Cardiac muscle cell (in vitro differentiated cells and primary cell): ENCODE measurements around the gene AGR3. TPM values are rescaled to one million over a fixed set of nuclear protein-coding genes. Genes with fewer than 3 reads are reported as not detected.

ENCODE experiments used
- DNase-seq, 2 donors: peaks; one replicate each; pipeline versions ENCODE4 v3.0.0 to v3.0.0-alpha.2; 2010 to 2017; ENCODE audit warnings: low read depth in 1 of 2, low spot score in 1 of 2
- H3K27ac ChIP-seq: fragments of 200-600 bp; sonication (generic); 2 replicates; pipeline ENCODE4 v1.5.1; 2016
- H3K27me3 ChIP-seq: fragments of 200-600 bp; sonication (generic); 2 replicates; pipeline ENCODE4 v1.6.0; 2016; ENCODE audit warnings: control low read depth
- H3K36me3 ChIP-seq: fragments of 200-600 bp; sonication (generic); 2 replicates; pipeline ENCODE4 v1.5.1; 2016; ENCODE audit warnings: control low read depth
- H3K4me1 ChIP-seq: fragments of 200-600 bp; sonication (generic); 2 replicates; pipeline ENCODE4 v1.8.1; 2017; ENCODE audit warnings: low read depth, mild to moderate bottlenecking, mixed run types
- H3K4me3 ChIP-seq: fragments of 200-600 bp; sonication (generic); 2 replicates; pipeline ENCODE4 v1.5.1; 2016; ENCODE audit warnings: mild to moderate bottlenecking
- H3K9me3 ChIP-seq: fragments of 200-600 bp; sonication (generic); 2 replicates; pipeline ENCODE4 v1.5.1; 2017; ENCODE audit warnings: low read depth, mild to moderate bottlenecking, control low read depth
- CTCF ChIP-seq: IDR thresholded peaks from 2 replicates; pipeline ENCODE4 v1.5.1; 2012; ENCODE audit warnings: low read depth, mild to moderate bottlenecking, low read length
- polyA plus RNA-seq: library from polyadenylated mRNA; unstranded; fragments of >200 nt; fragmentation: Nextera tagmentation; extraction: Ambion mirVana; gene quantifications from 2 replicates; pipeline ENCODE4 v1.2.1, GENCODE V29; 2016
- total RNA-seq: library from RNA; depleted of rRNA; stranded (reverse); fragments of >200 nt; gene quantifications from 2 replicates; pipeline ENCODE4 v1.2.3, GENCODE V29; 2016

Gene AGR3
- total and polyA plus RNA-seq, 2 experiments from 2014 or later, result not detected

GRCh38 chr7:16810573-16810972 is 71.2 kb downstream of the AGR3 start:
- TF ChIP-seq CTCF, result no peak
- H3K27me3 ChIP-seq, result no peaks in the 10 kb centered on the region
- H3K36me3 ChIP-seq, result no peaks in the 10 kb centered on the region
- no peak overlapping the region for H3K27ac ChIP-seq
- no peak for DNase-seq
- H3K4me1 ChIP-seq, result no peaks in the 10 kb centered on the region
- H3K4me3 ChIP-seq, result no peak overlapping the region
- H3K9me3 ChIP-seq, result no peaks in the 10 kb centered on the region

GRCh38 chr7:16810112-16810511 is 71.7 kb downstream of the AGR3 start:
- no peaks in the 10 kb centered on the region for H3K9me3 ChIP-seq
- no peak for DNase-seq
- H3K4me1 ChIP-seq, result no peaks in the 10 kb centered on the region
- TF ChIP-seq CTCF, result no peak
- H3K27me3 ChIP-seq, result no peaks in the 10 kb centered on the region
- no peak overlapping the region for H3K4me3 ChIP-seq
- H3K27ac ChIP-seq, result no peak overlapping the region
- H3K36me3 ChIP-seq, result no peaks in the 10 kb centered on the region

Other genes starting within 250 kb of the AGR3 start
- 36.7 and 54.1 TPM in 2 replicates for gene ANKMY2, start 236.2 kb downstream of the AGR3 start, total RNA-seq
- 44.6 and 81.5 TPM in 2 replicates for gene ANKMY2, start 236.2 kb downstream of the AGR3 start, polyA plus RNA-seq
- 281 and 358 TPM in 2 replicates for gene BZW2, start 235.8 kb downstream of the AGR3 start, total RNA-seq
- gene BZW2, start 235.8 kb downstream of the AGR3 start, polyA plus RNA-seq, result 236 and 421 TPM in 2 replicates
- 34.2 and 63.6 TPM in 2 replicates for gene TSPAN13, start 128.2 kb downstream of the AGR3 start, total RNA-seq
- 103 and 152 TPM in 2 replicates for gene TSPAN13, start 128.2 kb downstream of the AGR3 start, polyA plus RNA-seq
- not detected in 2 replicates for gene AGR2, start 77.0 kb downstream of the AGR3 start, total RNA-seq
- gene AGR2, start 77.0 kb downstream of the AGR3 start, polyA plus RNA-seq, result 0.38 TPM in 1 of 2 replicates, not detected in the other